ENCODE measurements around the gene ETV6. TPM values are rescaled to one million over a fixed set of nuclear protein-coding genes. Genes with fewer than 3 reads are reported as not detected.

Gene ETV6
- total RNA-seq, 2 donors from 2014 or later, result 41.4 to 58.4 TPM

DNA sequence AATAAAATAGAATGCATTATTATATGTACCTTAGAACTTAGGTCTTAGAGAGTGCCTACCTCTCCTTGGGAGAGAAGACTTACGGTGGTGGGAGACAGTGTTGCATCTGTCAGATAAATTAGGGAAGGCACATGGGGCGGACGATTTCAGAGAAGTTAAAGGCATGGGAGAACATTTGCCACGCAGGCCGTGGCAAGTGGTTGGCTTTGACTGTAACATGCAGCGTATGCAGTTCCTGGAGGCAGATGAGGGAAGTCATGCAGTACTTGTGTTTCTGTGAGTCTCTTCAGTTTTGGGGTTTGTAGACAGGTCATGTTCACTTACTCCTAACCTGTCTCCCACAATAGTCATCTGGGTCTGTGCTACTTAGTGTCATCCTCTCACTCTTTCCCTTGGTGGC lies 43.6 kb downstream of the ETV6 start:
- no peak for ATAC-seq (ENCODE audit: insufficient number of reproducible peaks, low FRiP score, low read depth)

GRCh38 chr12:11693601-11694000 lies 44.1 kb downstream of the ETV6 start:
- no peaks in the 10 kb centered on the region for H3K9me3 ChIP-seq
- H3K27me3 ChIP-seq (replicated peaks; ENCODE audit: insufficient read depth), result no peaks in the 10 kb centered on the region
- H3K4me1 ChIP-seq (ENCODE audit: control insufficient read depth in 1 of 2, low read depth in 2 of 2), result peaks cover 29 to 55% of the 10 kb centered on the region in 2 donors
- TF ChIP-seq CTCF (IDR thresholded peaks at IDR 0.05), result no peak
- H3K36me3 ChIP-seq, result no peaks in the 10 kb centered on the region
- ATAC-seq (ENCODE audit: insufficient number of reproducible peaks, low FRiP score, low read depth) (no peak), DNase-seq (ENCODE audit: low spot score) (no peak)
- no peak overlapping the region for H3K4me3 ChIP-seq
- H3K27ac ChIP-seq, result no peak overlapping the region

More for the DNA sequence above, 43.6 kb downstream of the ETV6 start:
- Histone ChIP-seq H3K27me3 (replicated peaks; ENCODE audit: insufficient read depth) (no peaks in the 10 kb centered on the region), H3K4me3 (no peak overlapping the region), H3K9me3 (no peaks in the 10 kb centered on the region), H3K27ac (no peak overlapping the region), H3K36me3 (no peaks in the 10 kb centered on the region), H3K4me1 (ENCODE audit: control insufficient read depth in 1 of 2, low read depth in 2 of 2) (peaks cover 29 to 55% of the 10 kb centered on the region in 2 donors)
- DNase-seq (ENCODE audit: low spot score), result no peak
- no peak for TF ChIP-seq CTCF (IDR thresholded peaks at IDR 0.05)

DNA sequence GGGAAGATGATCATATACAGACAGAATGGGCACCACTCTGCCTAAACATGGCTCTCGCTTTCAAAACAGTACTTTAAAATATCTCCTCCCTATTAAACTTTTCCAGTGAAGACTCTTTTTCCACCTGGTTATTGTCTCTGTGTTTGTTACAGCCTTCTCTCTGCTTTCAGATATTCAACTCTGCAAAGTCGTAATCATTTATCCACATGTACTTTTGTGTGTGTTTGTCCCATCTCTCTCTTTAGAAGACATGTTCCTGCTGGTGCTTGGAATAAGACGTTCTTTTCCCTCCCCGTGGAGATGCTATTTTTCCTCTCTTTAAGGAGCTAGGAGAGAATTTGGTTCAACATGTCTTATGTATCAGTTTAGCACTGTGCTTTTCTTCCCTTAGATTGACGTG lies 45.1 kb downstream of the ETV6 start:
- H3K27ac ChIP-seq, result peak overlapping the region in 1 of 2 donors; percentile 25

DNA sequence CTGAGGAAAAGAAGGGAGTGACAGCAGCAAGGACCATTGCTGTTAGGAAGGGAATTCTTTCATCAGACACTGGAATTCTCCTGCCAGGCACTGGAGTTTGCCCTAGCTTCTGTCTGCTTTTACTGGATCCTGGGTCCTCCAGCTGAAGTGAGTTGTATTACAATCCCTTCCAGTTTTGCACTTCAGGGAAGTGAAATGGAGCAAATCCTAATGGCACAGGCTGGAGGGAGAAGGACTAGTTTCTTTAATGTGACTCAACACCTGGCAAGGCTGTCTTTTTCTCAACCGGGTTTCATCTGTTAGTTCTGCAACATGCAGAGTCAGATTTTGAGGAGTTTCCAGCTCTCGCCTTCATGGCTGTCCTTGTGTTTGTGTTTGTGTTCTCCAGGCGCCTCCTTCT lies 45.8 kb downstream of the ETV6 start:
- peaks cover 24 to 65% of the 10 kb centered on the region in 2 donors for H3K4me1 ChIP-seq (ENCODE audit: control insufficient read depth in 1 of 2, low read depth in 2 of 2)
- peak overlapping the region; percentile 39 to 59 for H3K27ac ChIP-seq
- no peak overlapping the region for H3K4me3 ChIP-seq
- H3K36me3 ChIP-seq, result no peaks in the 10 kb centered on the region
- TF ChIP-seq CTCF (IDR thresholded peaks at IDR 0.05), result peak; percentile 16
- no peaks in the 10 kb centered on the region for H3K27me3 ChIP-seq (replicated peaks; ENCODE audit: insufficient read depth)
- ATAC-seq (ENCODE audit: insufficient number of reproducible peaks, low FRiP score, low read depth), result no peak
- peak; percentile 31 for DNase-seq (ENCODE audit: low spot score)
- H3K9me3 ChIP-seq, result no peaks in the 10 kb centered on the region

More for the DNA sequence above, 45.1 kb downstream of the ETV6 start:
- Histone ChIP-seq H3K36me3 (no peaks in the 10 kb centered on the region), H3K4me1 (ENCODE audit: control insufficient read depth in 1 of 2, low read depth in 2 of 2) (peaks cover 24 to 58% of the 10 kb centered on the region in 2 donors), H3K9me3 (no peaks in the 10 kb centered on the region), H3K4me3 (no peak overlapping the region), H3K27me3 (replicated peaks; ENCODE audit: insufficient read depth) (no peaks in the 10 kb centered on the region)
- DNase-seq (ENCODE audit: low spot score) (no peak), ATAC-seq (ENCODE audit: insufficient number of reproducible peaks, low FRiP score, low read depth) (no peak)
- TF ChIP-seq CTCF (IDR thresholded peaks at IDR 0.05), result no peak

GRCh38 chr12:11696084-11696483 lies 46.6 kb downstream of the ETV6 start:
- ATAC-seq (ENCODE audit: insufficient number of reproducible peaks, low FRiP score, low read depth) (no peak), DNase-seq (ENCODE audit: low spot score) (no peak)
- Histone ChIP-seq H3K27ac (peak overlapping the region; percentile 39 to 59), H3K9me3 (no peaks in the 10 kb centered on the region), H3K4me3 (no peak overlapping the region), H3K36me3 (no peaks in the 10 kb centered on the region), H3K27me3 (replicated peaks; ENCODE audit: insufficient read depth) (no peaks in the 10 kb centered on the region), H3K4me1 (ENCODE audit: control insufficient read depth in 1 of 2, low read depth in 2 of 2) (peaks cover 24 to 70% of the 10 kb centered on the region in 2 donors)
- no peak for TF ChIP-seq CTCF (IDR thresholded peaks at IDR 0.05)
